Stimulated activated CD4-positive, alpha-beta T cell treated with anti-CD3 and anti-CD28 coated beads, Interleukin-4, amount 100 ng/mL, for 48 hours (primary cell): Measurements from ENCODE around the gene METTL17.
"Not testable (repeated sequence)": the region's sequence is repeated elsewhere in the genome, so short reads cannot be mapped to it uniquely, and the experiment has no call there.

Experiments
- DNase-seq, 2 donors: peaks; one replicate each; pipeline ENCODE4 v3.0.0-alpha.2; 2020; ENCODE audit warnings: low read depth in 2 of 2

Gene METTL17

DNA sequence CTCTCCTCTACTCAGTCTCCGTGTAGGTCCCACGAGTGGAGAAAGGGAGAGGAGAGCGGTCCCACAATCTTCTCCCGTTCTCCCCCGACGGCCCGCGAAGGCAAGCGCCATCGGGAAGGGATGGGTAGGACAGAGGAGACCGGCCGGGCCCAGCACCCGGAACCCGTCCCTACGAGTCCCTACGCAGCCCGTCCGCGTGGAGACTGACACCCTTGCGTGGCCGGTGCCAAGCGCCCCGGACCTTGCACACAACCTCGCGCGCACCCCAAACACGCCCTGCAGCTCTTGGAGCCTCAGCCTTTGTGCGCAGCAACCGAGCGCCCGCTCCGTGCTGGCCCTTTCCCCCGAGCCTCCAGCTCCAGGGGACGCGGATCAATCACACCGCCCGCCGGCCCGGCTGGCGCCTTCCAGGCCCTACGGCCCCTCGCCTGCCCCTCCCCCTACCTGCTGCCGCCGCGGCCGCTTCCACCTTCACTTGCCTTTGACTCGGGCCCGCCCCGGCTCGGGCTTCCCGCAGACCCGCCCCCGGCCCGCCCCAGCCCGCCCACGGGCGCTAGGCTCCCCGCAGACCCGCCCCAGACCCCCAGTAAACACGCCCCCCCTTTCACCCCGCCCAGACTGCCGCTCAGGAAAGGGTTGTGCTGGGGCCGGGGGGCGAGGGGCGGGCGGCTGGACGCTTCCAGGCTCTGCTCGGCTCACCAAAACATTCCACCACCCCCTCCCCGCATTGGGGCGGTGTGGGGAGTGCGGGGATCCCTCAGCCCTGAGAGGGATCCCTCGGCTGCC is 35.0 kb downstream of the METTL17 start, which contains the start of gene NDRG2:
Gene NDRG2 (minus strand): TSS at position 477 of the 786 bp plus-strand sequence. CDS start 1,746 bp downstream, outside the sequence.
- peak; percentile 32 to 56 for DNase-seq

DNA sequence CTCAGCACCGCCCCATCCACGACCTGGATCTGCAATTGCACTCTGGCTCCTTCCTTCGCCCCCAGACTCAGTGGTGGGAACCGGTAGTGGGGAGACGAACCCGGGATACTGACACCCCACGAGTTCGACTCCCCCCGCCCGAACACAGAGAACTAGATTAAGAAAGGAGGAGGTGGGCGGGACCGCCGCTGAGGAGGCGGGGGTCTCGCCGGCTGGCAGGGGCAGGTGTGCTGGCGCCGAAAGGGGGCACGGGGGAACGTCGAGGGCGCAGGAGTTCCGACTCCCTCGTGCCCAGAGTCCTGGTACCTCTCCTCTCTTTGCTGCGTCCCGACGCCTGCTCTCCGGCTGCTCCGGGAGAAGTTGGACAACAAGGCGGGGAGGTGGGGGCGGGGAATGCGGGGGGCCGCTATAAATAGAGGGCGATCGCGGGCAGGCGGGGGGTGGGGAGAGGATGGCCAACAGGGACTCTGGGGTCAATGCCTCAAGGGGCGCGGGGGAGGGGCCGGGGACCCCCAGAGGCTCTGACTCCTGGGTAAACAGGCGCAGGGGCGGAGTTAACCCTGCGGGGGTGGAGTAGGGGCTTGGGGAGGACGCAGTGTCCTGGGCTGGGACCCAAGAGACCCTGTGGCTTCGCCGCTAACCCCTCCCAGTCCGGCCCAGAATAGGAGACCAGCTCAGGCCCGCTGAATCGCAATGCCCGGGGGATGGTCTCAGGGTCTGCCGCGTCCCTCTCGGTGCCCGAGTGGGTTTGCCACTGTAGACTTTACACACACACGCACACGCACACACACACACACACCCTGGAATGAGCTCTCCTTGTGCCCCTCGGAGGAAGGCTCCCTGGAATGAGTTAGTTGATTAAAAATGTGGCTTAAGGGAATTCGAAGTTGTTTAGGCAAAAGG is 35.8 kb downstream of the METTL17 start:
- DNase-seq, result no peak

DNA sequence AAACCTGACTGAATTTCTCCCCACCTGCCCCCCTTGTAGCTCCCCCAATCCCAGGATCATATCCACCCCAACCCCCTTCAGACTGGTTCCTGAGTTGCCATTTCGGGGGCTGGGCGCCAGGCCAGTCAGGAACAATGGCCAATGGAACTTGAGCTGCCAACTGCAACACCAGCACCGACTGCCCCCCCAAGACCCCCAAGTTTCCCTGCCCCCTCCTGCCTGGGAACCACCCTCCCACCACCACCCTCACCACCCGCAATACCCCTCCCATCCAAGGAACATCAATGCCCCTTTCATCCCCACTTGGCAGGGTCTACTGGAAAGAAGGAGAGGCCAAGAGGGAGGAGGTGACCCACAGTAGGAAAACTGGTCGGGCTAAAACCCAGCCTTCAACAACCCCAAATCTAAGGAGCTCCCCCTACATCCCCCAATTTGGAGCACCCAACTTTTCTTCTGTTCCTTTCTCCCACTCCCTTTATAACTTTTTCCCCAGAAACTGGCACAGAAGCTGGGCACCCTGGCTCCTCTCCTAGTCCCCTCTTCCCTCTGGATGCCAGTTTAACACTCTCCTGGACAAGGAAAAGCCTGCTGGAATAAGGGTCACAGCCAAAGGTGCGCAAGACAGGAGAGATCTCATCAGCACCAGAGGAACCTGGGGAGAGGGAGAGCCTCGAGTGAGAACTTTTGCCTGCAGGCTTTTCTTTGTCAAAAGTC is 36.7 kb downstream of the METTL17 start:
- DNase-seq, result no peak

DNA sequence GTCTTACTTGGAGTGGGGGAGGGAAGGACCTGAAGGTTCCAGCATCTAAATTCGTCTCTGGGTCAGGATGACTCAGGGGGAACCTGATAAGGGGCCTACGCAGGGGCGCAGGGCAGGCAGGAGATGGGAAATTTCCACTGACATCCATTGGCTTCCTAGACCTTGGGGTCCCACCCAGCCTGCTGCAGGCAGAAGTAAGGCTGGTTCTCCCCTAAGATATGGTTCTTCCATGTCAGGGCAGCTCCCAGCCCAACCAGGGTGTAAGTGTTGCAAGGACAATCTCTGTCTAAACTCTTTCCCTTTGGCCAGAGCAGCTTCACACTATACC is 37.2 kb downstream of the METTL17 start:
- DNase-seq, result no peak

DNA sequence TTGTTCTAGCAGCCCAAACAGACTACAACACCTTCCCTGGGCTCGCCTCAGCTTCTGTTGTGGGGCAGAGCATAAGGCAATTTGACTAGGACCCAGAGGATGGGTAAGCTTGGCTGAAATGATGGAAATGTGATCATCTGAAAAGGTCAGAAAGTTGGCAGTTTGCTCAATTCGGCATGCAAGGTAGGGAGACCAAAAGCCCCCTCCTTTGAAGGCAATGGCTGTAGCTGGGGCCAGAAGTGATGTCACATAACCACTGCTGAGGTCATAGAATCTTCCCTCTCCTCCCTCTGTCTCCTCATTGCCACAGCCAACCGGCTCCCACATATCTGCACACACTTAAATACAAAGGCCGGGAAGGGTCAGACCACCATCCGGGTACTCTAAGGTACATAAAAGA is 40.1 kb downstream of the METTL17 start, which contains the start of gene TPPP2:
Gene TPPP2 (plus strand): TSS at position 301 of the 400 bp plus-strand sequence. CDS start 365 bp downstream, outside the sequence.
- no peak for DNase-seq

DNA sequence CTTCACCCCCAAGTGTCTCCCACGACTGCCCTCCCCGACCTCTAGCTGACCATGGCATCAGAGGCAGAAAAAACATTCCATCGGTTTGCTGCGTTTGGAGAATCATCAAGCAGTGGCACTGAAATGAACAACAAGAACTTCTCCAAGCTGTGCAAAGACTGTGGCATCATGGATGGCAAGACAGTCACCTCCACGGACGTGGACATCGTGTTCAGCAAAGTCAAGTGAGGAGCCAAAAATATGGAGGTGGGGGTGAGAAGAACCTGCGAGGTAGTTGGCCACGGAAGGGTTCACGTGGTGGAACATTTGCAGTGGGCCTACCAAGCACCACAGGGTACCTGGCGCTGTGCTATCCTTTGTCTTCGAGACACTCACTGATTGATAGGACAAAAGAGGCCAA is 40.8 kb downstream of the METTL17 start:
- no peak for DNase-seq

DNA sequence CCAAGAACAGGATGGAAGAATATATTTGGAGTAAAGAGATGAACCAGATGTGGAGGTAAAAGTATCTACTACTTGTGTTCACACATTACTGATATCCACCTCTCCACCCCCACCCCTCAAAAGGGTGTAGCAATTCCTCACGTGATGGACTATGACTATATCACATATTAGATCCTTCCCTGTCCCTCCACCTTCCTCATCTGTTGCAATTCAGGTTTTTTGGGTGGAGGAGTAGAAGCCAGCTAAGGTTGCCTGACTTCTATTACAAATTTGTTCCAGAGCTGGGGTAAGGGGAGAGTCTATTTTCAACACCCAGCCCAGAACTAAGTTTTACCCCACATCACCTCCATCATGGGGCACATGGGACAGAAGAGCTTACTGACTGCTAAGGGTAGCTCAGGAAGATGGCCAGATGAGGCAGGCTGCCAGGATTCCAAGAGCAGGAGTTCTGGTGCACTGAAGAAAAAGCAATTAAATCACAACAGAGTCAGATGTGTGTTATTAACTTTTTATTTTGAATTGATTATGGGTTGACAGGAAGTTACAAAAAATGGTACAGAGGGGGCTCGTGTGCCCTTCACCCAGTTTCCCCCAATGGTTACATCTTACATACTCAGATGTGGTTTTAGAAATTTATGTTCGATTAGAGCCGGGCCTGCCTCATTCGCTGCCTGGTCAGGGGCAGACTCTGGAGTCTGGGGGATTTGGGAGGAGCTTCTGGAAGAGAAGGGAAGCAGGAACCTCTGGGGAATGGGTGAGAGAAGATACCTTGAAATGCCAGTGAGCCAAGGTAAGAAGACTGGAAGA is 42.7 kb downstream of the METTL17 start:
- no peak for DNase-seq

DNA sequence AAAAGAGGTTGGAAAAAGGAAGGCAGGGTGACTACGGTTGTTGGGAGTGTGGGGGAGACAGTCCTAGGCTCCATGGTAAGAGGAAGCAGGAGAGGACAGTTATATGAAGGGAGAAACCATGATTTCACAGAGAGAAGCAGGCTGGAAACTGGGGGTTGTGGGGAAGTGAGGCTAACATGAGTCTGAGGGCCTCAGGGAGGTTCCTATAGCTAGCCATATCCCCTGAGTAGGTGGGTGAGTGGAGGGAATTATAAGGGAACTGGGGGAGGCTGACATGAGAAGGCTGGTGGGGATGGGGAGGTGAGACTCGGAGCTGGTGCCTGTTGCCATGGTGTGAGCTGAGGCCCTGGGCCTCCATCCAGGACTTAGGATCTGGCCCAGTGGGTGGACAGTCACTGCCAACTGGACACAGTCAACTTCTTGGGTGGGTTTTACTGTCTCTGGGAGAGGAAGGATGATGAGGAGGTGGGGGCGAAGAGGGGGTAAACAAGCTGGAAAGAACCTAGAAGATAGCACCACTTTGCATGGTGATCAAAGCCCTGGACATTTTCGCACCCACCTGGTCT is 43.4 kb downstream of the METTL17 start:
- no peak for DNase-seq

DNA sequence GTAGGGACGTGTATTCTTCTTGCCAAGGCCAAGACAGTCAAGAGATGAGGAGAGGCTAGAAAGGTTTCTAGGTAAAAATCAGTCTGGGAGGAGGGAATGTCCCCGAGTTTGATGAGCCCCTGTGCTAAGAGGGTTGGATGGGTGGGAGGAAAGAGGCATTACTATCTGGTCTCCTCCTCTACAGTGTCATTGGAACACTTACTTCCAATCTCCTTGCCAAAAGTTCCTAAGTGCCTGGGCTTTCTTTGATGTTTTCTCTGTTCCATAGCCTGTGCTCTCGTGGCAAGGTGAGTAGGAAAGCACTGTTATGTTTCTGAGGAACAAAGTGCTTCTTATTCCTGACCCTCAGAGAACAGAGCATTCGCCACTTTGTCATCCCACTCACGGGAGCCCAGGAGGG is 44.9 kb downstream of the METTL17 start, which contains the start of gene RNASE13:
Gene RNASE13 (minus strand): TSS at position 101 of the 400 bp plus-strand sequence. CDS start 519 bp downstream, outside the sequence.
- no peak for DNase-seq

DNA sequence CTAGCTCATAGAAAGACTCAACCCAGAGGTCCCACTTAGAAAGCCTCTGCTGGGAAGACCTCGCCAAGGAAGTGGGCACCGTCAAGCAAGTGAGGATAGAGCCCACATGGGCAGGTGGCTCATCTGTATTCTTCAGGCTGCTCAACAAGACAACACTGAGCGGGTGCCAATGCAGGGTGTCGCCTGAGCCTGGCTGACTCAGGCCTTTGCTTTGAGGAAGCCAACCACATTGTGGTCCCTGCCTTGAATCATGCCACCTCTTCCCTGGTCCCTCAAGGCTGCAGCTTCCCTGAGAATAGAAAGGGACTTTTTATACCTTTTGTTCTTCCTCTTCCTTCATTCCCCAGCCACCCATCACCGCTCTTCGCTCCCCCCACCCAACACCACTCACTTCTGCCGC is 47.0 kb downstream of the METTL17 start:
- no peak for DNase-seq

DNA sequence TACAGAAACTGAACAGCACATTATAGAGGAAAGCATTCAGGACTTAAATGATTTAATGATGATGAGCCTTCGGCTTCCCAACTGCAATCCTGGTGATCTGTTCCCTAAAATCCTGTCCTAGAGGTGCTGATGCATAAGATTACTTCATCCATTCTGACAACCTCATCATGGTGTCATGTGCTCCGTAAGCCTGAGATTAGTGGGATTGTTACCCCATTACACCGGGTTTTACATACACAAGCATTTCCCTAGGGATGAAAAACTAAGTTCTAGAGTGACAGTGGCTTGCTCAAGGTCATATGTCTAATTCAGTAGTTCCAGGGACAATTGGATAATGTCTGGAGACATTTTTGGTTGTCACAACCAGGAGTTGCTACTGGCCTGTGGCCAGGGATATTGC is 47.4 kb downstream of the METTL17 start:
- no peak for DNase-seq

DNA sequence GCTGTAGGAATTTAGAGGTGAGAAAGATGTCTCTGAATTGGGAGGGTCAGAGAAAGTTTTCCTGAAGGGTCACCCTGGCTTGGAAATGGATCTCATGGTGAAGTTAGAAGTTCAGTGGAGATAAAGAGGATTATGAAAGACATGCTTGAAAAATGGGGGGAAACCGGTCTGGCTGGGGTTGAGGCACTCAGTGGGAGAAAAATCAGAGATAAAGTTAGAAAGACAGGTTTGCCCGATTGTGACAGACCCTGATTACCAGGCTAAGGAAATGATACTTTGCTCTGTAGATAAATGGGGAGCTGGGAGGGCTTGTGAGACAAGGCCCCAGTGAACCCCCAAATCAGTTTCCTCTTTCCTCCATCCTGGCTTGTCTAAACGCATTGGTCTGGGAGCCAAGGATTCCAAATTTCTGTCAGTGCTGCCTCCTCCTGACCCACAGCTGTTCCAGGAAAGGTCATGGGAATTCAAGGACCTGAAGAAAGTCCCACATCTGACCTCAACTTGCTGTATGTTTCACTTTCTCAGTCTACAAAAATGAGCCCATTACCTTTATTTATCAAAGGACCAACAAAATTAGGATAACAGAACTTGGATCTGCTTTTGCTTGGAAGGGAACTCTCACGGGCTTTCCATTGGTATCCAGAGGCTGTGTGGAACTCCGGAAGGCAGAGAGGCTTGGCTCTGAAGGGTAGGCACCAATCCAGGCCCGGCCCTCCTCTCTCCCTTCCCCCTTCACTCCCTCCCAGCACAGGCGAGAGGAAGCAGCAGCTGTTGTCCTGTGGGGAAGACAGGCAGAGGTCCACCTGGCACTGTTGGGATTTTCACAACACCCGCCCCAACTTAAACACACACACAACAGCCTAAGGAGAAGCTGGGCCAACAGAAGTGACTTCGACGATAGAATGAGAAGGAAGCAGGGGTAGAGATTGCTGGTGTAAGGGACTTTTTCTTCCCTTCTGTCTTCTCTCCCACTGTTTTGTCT is 49.0 kb downstream of the METTL17 start:
- no peak for DNase-seq

DNA sequence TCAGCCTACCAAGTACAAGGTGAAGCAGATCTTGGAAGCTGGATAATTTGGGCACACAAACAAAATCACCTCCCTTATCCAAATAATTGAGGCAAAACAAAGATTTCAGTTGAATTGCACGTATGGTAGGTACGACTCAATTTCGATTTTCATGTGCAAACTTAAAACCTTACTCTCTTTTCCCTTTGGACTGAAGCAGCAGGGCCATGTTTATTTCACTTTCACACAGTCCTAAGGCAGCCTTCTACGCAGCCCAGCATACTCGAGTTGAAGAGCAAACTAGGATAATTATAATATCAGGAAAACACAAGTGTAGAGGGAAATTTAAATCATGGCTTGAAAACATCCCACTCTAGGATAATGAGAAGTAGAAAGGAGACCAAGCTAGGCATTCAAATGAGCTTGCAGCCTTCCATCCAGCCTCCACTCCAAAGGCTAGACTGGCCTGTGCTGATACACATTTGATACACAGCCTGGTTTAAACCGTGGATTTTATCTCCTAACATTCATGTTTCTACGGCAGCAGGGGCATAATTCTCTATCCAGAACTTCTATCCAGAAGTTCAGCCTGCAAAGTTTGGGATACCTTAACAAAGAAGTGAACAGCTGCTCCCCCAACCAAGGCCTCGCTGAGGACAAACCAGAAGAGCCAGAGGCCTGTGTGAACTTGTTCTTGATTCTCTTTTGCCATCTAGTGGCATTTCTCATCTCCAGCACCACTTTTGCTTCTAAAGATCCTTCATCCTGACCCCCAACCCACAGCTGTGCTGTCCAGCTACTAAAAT is 50.0 kb downstream of the METTL17 start:
- no peak for DNase-seq

DNA sequence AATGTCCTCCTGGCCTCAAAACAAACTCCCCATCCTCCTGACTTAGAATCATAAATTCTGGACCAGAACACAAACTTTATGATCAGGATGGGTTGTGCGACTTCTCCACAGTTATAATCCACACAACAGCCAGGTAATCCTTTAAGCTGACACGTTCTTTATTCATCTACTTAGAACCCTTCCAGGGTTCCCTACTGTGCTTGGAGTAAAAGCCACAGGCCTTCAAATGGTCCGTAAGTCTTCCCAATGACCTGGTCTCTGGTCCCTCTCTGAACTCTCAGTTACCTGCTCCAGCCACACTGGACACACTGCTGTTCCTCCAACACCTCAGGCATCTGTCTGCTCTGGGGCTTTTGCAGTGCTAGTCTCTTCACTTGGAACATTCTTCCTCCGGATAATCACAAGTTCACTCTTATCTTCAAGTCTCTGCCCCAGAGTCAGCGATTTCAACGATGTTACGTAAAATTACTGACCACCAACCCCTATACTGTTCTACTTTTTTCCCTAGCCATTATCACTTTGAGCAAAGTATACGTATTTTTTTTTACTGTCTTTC is 50.7 kb downstream of the METTL17 start:
- DNase-seq, result no peak

DNA sequence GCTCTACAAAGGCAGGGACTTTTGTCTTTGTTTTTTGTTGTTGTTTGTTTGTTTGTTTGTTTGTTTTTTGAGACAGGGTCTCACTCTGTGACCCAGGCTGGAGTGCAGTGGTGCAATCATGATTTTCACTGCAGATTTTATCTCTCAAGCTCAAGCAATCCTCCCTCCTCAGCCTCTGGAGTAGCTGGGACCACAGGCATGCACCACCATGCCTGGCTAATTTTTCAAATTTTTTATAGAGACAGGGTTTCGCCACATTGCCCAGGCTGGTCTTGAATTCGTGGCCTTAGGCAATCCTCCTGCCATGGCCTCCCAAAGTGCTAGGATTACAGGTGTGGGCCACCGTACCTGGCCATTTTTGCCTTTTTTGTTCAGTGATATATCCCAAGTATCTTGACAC is 51.2 kb downstream of the METTL17 start:
- DNase-seq, result not testable (repeated sequence)

DNA sequence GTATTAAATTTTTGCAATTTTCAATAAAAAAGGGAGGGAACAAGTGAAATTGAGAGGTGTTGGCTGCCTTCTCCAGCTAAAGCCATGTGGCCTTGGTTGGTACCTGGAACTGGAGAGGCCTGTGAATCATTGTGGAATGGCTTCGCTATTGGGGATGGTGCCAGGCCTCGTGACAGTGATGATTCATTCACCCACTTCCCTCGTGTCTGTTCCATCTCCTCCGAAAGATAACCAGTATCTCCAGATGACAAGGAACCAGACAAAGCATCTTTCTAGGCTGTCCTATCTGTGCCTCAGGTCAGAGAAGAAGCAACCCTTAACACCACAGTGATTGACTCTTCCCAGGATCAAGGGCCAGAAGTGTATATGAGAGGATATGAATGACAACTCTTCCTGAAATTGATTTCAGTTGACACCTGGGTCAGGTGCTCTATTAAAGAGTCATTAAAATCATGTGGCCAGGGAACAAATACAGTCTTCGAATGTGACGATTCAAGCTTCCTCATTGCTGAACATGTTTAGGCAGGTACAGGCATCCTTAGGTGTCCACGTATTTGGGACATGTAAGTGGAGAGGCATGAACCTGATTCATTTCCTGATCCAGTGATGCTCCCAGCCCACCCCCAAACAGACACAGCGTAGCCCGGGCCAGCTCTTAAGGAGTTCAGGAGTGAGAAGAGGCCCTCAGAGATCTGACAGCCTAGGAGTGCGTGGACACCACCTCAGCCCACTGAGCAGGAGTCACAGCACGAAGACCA is 52.1 kb downstream of the METTL17 start, which contains the start of gene RNASE7:
Gene RNASE7 (plus strand): TSS at position 687 of the 758 bp plus-strand sequence. CDS start 631 bp downstream, outside the sequence.
- DNase-seq, result no peak

DNA sequence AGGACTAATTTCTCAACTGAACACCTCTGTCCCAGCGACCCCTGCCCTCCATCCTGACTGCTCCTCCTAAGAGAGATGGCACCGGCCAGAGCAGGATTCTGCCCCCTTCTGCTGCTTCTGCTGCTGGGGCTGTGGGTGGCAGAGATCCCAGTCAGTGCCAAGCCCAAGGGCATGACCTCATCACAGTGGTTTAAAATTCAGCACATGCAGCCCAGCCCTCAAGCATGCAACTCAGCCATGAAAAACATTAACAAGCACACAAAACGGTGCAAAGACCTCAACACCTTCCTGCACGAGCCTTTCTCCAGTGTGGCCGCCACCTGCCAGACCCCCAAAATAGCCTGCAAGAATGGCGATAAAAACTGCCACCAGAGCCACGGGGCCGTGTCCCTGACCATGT is 53.1 kb downstream of the METTL17 start:
- no peak for DNase-seq
